GM21619 (cell line): ENCODE data around the gene ZNF547.

ENCODE experiments used
- ATAC-seq: cut with Tn5 transposase; IDR thresholded peaks from one replicate; pipeline ENCODE4 v1.9.1; 2021; ENCODE audit not compliant: unreplicated experiment

The ZNF547 gene

DNA sequence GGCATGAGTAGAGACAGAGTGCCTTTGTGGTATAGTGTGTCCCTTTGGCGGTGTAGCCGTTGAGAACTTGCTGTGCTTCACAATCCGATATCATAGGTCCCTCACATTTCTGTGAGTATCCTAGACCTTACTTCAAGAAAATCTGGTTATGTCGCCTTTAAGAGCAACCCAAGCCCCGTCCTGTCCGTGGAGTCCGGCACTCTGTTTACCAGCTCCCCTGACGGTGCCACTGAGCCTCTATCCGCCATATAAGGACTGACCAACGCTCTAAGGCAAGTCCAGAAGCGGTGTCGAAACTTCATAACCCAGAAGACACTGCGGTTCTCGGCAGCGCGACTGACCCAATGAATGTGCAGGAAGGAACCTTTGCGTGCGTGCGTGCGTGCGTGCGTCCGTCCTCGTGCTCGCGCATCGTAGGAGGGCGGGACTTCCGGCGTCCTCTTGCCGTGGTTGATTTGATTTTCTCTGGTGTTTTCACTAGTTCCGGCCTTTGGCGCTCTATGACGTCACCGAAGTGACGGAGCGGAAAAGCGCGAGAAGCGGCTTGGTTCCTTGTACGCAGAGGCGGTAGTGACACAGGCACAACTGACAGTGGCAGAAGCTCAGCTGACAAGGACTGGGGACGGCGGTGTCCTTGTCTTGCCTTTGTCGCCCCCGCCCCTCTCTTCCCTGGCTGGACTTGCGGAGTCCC is at the start of gene ZNF547, which contains the start of gene TRAPPC2B:
Gene ZNF547 (plus strand): TSS at position 555 of the 691 bp plus-strand sequence. CDS start 5,005 bp downstream, outside the sequence.
Gene TRAPPC2B (plus strand): TSS at position 555 of the 691 bp plus-strand sequence. CDS start 1,283 bp downstream, outside the sequence.
- ATAC-seq = peak; percentile 95

DNA sequence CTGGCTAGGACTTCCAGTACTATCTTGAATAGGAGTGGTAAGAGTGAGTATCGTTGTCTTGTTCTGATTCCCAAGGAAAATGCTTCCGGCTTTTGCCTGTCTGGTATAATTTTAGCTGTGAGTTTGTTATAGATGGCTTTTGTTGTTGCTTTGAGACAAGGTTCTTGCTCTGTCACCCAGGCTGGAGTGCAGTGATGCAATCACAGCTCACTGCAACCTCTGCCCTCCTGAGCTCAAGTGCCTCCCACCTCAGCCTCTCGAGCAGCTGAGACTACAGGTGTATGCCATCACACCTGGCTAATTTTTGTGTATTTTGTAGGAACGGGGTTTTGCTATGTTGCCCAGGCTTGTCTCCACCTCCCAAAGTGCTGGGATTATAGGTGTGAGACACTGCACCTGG is 49.2 kb upstream of the ZNF547 start:
- no peak for ATAC-seq

DNA sequence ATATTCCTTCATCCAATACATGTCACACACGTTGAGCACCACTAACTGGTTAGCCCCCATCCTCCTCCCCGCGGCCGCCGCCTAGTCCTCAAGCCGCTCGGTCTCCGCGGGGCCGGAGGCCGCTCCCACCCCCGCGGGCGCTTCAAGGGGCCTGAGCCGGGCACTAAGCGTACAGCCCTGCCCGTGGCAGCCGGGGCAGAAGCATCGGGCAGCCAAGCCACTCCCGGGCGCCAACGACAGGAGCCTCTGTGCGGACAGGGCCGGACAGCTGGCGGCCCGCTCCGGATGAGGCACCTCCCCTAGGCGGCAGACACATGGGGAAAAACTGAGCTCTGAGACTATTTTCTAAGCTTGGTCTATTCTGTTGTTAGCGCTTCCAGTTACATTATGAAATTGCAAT is 45.8 kb upstream of the ZNF547 start:
- no peak for ATAC-seq

DNA sequence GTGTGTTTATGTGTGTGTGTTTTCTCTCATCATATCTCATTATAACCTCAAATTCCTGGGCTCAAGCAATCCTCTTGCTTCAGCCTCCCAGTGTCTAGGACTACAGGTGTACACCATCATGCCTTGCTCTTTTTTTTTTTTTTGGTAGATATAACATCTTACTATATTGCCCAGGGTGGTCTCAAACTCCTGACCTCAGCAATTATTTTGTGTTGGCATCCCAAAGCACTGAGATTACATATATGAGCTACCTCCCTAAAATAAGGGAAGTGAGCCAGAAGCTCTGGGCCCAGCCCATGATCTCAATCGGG is 43.5 kb upstream of the ZNF547 start:
- ATAC-seq = peak; percentile 22

DNA sequence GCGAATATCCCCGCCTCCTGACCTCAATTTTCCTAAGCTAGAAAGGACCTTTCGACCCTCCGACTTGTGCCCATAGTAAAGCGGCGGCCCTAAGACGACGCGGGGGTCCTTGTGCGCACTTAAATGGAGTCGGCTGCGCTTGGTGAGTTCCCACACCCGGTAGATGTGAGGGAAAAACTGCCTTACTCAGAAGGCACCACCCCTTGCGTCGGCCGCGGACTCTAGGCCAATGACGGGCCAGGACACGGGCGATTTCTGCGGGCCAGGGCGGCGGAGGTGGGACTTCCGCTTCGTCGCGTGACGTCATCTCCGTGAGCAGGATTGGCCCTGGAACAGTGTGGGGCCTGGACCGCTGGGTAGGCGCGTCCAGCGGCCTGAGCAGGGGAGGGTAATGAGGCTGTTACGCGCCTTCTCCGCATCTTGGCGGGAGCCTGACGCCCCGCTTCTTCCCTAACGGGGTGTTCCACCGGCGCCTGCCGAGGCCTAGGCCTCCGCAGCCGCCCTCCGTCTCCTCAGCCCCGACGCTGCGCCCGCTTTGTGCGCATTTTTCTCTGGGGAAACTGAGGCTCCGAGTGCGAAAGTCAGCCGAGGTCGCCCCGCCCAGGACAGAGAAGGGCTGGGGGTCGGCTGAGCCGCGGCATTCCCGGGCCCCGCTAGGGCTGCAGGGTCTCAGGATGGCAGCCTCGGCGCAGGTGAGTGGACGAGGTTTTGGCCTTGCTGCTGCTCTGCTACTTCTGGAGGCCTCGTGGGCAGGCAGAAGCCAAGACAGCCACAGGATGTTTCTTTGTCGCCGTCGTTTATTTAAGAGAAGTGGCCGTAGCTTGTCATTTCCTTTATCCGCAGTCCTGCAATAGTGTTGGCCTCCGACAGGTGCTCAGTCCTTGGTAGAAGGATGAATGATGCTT is 42.9 kb upstream of the ZNF547 start, which contains the start of gene ZNF543:
Gene ZNF543 (plus strand): TSS at position 293 of the 905 bp plus-strand sequence. CDS start 382 bp downstream, at position 675.
- peak; percentile 91 for ATAC-seq

DNA sequence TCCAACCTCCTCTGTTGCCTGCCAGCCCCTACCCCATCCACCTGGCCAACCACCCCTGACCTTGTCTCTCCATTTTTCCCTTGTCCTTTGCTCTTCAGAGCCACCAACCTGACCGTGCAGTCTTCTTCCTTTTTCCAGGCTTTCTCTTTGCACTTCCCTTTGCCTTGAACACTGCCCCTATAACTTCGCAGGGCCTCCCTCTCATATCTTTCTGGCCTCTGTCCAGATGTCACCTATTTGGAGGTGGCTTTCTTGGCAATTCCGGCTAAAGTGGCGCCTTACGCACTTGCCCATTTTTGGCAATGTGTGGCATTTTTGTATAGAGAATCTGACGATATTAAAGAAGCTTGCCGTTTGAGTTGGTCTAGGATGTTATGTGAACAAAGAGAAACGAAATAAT is 42.2 kb upstream of the ZNF547 start:
- ATAC-seq = no peak

DNA sequence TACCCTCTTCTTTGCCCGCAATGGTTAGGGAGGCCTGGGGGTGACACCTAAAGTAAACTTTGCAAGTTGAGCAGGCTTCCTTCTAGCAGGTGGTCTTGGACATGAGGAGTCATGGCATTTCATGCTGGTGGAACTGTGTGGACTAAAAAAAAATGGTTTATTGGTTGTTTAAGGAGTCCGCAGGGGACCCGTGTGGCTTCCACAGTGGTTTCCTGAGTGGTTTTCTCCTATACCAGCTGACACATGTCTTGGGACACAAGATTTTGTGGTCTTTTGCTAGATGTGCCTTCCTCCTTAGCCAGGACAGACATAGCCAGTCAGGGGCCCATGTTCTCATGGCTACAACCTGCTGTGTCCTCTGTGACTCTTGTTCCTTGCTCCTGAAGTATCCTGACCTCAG is 41.6 kb upstream of the ZNF547 start:
- ATAC-seq = no peak

DNA sequence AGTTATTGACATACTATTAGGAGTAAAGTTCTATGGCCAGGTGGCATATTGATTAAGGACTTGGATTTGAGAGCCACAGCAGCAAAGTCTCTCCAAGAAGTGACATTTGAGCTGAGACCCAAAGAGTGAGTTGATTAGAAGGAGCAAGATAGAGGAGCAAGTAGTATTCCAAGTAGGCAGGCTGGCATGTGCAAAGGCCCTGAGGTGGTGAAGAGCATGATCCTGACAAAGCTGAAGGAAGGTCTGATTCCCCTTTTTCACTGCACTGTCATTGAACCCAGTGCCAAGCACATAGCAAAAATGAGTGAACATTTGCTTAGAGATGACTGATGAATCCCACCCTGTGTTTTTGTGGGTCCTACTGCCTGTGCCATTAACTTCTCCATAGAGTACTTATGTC is 38.4 kb upstream of the ZNF547 start:
- no peak for ATAC-seq

DNA sequence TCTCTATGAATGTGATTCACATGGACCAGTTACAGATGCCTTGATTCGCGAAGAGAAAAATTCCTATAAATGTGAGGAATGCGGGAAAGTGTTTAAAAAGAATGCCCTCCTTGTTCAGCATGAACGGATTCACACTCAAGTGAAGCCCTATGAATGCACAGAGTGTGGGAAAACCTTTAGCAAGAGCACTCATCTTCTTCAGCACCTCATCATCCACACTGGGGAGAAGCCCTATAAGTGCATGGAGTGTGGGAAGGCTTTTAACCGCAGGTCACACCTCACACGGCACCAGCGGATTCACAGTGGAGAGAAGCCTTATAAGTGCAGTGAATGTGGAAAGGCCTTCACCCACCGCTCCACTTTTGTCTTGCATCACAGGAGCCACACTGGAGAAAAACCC is 35.4 kb upstream of the ZNF547 start:
- ATAC-seq = no peak

DNA sequence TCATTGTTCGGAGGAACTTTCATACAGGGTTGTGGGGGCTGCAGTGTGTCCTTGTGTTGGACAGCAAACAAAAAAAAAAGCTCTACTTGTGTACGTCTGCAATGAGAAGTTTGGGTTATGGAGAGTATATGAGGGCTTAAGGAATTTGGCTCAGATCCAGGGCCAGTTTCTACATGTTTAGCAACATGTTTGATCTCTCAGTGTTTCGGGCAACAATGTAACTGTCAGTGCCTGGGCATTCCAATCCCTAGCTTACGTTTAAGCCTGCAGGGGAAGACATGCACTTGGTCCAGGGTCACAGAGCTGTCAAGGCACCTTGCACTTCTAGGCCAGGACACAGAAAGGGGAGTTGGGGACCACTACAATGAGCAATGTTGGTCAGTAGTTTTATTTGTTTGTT is 29.2 kb upstream of the ZNF547 start:
- ATAC-seq = no peak

DNA sequence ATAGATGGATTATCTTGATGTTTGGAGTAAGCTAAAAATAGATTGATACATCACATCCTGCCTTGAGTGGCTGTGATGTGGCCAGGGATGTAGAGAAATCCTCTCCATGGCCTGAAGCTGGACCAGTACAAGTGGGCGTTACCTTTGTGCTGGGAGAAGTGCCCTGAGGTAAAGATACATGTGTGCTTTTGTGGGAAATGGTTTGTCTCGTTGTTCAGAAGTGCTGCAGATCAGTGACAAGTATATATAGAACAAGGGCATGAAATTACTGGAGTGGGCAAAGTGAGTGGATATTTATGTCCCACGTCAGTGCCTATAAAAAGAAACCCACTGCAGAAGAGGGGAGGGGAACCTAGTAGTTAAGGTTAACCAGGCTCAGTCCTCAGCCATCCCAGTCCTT is 24.5 kb upstream of the ZNF547 start:
- no peak for ATAC-seq

DNA sequence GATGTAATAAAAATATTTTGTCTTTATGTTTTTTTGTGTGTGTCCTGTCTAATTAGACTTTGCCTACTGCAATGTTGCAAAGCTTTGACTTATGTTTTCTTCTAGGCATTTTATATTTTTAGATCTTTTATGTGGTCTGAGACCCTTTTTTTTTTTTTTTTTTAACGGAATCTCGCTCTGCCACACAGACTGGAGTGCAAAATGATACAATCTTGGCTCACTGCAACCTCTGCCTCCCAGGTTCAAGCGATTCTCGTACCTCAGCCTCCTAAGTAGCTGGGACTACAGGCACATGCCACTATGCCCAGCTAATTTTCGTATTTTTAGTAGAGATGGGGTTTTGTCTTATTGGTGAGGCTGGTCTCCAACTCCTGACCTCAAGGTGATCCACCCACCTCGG is 20.8 kb upstream of the ZNF547 start:
- ATAC-seq = no peak

DNA sequence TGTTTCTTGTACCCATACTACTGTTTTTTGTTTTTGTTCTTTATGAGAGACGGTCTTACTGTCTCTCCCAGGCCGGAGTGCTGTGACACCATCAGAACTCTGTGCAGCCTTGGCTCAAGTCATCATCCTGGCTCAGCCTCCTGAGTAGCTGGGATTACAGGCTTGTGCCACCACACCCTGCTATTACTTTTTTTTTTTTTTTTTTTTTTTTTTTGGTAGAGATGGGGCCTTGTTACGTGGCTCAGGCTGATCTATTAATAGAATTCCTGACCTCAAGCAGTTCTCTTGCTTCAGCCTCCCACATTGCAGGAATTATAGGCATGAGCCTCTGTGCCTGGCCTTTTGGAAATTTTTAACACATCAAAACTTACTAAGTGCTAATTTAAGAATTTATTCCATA is 15.2 kb upstream of the ZNF547 start:
- no peak for ATAC-seq

DNA sequence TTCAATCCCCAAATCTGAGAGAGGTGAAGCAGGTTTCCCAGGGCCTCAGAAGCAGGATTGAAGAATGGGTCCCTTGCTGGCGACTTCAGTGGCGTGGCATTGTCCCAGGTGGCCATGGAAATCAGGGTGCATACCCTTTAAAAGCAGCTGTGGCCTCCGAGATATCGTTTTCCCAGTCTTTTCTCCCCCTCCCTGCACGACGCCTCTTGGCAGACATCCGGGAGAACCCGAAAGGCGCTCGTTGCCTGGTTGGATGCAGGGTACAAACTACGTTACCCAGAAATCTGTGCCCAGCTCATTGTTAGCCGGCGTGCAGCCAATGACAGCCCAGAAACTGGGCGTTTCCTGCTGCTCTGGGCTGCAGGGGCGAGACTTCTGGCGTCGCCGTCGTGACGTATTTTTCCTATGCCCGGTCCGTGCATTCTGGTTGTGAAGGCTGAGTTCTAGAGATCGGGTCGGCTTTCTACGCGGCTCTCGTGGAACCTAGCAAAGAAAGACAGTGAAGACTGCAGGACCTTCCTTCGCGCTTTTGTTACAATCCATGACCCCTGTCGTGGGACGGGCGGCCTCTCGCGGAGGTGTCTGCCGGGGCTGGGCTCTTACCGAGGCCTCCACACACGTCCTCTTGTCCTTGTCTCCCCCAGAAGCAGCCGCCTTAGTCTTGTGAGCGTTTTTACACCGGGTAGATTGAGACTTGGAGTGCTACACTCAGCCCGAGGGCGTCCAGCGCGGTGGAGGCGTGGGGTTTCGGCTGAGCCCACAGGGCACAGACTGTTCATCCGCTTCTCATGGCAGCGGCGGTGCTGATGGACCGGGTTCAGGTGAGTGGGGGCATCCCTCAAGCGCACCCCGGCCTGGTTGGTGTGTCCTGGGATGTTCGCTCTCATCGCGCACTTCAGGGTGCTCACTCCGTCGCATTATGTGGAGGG is 12.2 kb upstream of the ZNF547 start, which contains the start of gene ZNF304:
Gene ZNF304 (plus strand): TSS at position 395 of the 929 bp plus-strand sequence. CDS start 394 bp downstream, at position 789.
- peak; percentile 97 for ATAC-seq

DNA sequence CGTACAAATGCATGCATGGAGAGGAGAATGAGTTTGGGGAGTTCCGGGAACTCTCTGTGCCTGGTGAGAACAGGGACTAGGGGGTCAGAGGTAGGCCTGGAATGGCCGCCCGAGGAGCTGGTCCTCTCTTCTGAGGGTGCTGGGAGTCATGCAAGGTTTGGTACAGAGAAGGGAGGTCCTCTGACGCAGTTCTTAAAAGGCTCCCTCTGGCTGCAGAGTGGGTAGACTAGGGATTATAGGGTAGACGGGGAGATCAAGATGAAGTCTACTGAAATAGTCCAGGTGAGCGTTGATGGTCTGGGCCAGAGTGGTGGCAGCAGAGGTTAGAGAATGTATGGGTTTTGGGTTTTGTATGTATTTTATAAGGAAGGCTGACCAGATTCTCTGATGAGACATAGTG is 11.5 kb upstream of the ZNF547 start:
- ATAC-seq = no peak

DNA sequence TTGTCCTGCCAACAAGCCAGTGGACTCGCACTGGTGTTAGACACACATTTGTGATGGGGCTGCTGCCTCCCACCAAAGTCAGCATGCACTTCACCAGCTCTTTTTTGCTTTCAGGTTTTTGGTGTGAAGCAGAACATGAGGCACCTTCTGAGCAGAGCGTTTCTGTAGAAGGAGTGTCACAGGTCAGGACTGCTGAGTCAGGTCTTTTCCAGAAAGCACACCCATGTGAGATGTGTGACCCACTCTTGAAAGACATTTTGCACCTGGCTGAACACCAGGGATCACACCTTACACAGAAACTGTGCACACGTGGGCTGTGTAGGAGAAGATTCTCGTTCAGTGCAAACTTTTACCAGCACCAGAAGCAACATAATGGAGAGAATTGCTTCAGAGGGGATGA is 7.4 kb upstream of the ZNF547 start:
- no peak for ATAC-seq

DNA sequence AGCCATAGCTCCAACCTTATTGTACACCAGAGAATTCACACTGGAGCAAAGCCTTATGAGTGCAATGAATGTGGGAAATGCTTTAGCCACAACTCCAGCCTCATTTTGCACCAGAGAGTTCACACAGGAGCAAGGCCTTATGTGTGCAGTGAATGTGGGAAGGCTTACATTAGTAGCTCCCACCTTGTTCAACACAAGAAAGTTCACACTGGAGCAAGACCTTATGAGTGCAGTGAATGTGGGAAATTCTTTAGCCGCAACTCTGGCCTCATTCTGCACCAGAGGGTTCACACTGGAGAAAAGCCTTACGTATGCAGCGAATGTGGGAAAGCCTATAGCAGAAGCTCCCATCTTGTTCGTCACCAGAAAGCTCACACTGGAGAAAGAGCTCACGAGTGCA is 5.9 kb upstream of the ZNF547 start:
- ATAC-seq = no peak

DNA sequence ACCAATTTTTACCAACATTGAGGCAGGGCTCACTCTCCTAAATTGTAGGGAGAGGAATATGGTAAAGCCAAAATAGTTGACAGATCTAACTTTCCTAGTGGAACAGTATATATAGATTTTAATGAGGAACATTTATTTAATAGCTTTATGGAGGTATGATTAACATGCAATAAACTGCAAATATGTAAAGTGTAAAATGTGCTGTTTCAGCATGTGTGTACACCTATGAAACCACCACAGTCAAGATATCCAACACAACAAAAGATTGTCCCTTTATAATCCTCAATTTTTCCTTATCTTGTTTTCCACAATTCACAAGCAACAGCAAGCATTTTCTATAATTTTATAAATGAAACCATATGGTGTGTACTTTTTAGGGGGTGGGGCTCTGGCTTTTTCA is 4.1 kb upstream of the ZNF547 start:
- no peak for ATAC-seq

DNA sequence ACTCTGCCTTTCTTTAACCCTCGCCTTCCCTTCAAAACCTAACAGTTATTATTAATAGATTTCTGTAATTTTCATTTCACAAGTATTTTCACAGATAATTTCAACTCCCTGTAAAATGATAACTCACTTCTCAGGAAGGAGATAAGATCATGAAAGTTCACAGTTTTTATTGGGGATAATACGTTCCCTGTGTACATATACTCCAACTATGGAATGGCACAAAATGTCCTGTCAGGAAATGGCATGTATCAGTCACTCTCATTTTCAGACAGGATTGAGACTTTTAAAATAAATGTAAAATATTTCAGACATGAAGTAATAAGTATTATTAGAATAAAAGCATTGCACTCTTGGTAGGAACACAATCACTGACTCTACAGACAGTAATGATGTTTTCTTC is 932 bp upstream of the ZNF547 start:
- ATAC-seq = no peak

DNA sequence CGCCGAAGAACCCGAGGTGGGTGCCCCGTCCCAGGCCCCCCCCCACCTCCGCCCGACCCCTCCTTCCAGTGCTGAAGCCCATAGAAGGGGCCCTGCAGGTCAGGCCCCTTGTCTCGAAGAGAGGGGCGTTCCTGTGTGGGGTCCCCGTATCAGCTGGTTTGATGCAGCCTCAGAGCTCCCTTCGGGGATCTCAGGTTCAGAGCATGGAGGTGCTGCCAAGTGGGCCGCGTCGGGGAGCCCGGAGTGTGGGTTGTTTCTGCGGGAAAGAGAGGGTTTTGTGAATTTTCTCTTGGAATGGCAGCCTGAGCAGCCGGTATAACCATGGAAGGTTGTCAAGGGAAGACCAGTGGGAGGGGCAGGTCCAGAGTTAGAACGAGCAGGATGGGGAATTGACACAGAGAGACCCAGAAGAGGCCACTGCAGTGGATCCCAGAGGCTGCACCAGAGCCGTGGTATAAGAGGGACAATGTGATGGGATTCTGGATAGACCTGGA is 384 bp downstream of the ZNF547 start:
- peak; percentile 8 for ATAC-seq

DNA sequence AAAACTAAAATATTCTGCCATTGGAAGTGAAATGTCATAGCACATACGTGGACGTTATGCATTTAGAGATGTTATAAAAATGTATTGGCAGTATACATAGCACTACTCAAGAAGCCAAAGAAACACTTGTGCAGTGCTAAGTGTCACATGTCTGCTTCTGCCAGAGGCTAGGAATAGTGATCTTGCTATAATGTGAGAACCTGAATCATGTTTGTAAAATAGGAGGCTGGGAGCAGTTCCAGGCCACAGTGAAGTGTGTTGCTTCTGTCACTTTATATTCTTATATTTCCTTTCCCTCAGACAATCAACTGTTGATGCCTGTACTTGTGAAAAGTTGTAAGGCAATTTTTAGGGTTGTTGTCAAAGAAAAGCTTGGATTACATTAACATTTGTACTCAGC is 3.4 kb downstream of the ZNF547 start:
- no peak for ATAC-seq
